Measurements from ENCODE around the gene TACC2. TPM values are rescaled to one million over a fixed set of nuclear protein-coding genes. Genes with fewer than 3 reads are reported as not detected.

The TACC2 gene
- total RNA-seq, 2 experiments from 2014 or later = not detected

DNA sequence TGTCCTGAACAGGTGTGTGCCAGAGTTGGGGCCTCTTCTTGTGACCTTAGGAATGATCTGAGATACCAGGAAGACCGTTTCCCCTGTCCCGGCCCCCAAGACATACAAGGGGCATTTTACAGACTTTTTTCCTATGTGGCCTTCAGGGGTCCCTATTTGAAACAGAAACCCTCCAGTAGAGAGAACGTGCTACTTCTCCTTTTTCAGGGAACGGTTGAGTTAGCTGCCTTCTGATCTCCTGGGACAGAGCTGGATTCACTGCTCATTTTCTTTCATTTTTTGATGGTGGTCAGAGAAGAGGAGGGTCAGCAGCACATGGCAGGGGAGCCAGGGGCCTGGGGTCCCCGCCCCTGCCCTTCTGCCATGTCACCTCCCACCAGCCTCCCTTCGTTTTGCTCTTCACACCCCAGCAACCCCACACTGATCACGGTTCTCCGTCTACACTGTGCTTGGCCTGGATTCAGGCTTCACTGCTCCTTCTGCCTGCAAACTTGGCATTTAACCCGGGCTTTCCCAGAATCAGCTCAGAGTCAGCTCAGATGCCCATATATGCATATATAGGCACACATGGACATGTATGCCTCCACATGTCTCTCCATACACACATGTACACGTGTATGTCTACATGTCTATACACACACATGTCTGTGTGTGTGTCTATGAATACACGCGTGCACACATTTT is 144.1 kb downstream of the TACC2 start:
- H3K27me3 Mint-ChIP-seq = peaks cover 23% of the 10 kb centered on the region

DNA sequence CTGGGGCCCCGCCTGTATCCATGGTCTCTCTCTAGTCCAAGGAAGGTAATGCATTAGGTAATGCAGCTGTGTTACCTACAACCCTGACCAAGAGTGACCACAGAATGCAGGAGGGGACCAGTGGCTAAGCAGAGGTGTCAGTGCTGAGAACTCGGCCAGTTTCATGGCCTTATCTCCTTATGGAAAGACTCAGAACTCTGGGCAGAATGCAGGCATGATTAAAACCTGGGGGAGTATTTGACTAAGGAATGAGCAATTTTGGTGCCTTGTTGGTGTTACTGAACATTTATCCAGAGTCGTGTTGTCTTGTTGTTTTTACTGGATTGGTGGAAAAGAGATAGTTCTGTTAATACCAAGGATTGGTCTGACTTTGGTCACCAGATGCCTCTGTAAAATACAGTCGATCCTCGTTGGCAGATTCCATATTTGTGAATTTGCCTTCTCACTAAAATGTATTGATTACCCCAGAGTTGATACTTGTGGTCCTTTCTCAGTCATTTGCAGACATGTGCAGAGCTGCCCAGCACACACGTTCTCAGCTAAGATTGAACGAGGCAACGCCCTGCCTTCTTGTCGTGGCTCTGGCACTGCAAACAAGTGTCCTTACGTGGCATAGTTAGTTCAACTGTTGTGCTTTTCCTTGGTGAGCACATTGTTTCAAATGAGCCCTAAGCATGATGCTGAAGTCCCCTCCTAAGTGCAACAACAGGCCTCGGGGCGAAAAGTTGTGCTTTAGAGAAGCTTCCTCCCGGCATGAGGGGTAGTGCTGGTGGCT is 146.5 kb downstream of the TACC2 start:
- TF ChIP-seq, protein P1, sequence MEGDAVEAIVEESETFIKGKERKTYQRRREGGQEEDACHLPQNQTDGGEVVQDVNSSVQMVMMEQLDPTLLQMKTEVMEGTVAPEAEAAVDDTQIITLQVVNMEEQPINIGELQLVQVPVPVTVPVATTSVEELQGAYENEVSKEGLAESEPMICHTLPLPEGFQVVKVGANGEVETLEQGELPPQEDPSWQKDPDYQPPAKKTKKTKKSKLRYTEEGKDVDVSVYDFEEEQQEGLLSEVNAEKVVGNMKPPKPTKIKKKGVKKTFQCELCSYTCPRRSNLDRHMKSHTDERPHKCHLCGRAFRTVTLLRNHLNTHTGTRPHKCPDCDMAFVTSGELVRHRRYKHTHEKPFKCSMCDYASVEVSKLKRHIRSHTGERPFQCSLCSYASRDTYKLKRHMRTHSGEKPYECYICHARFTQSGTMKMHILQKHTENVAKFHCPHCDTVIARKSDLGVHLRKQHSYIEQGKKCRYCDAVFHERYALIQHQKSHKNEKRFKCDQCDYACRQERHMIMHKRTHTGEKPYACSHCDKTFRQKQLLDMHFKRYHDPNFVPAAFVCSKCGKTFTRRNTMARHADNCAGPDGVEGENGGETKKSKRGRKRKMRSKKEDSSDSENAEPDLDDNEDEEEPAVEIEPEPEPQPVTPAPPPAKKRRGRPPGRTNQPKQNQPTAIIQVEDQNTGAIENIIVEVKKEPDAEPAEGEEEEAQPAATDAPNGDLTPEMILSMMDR (IDR thresholded peaks at IDR 0.05) = no peak
- H3K27ac ChIP-seq (ENCODE audit: low read depth in 1 of 2, low read length in 2 of 2) = no peak overlapping the region
- no peaks in the 10 kb centered on the region for H3K36me3 Mint-ChIP-seq (ENCODE audit: low read depth)
- H3K27ac Mint-ChIP-seq = no peak overlapping the region
- H3K36me3 ChIP-seq (ENCODE audit: insufficient read depth, low read length) = no peaks in the 10 kb centered on the region
- no peaks in the 10 kb centered on the region for H3K27me3 ChIP-seq (ENCODE audit: control insufficient read depth in 1 of 2, insufficient read depth in 2 of 2, low read length in 2 of 2)
- ChIA-PET POLR2A (no interaction called here), CTCF (no interaction called here)
- ATAC-seq (ENCODE audit: poor library complexity) = no peak
- no peak overlapping the region for H3K4me3 Mint-ChIP-seq
- no peaks in the 10 kb centered on the region for H3K9me3 Mint-ChIP-seq
- no peaks in the 10 kb centered on the region for H3K4me1 Mint-ChIP-seq (ENCODE audit: low read depth)
- H3K4me1 ChIP-seq (ENCODE audit: insufficient read depth, low read length) = no peaks in the 10 kb centered on the region
- H3K27me3 Mint-ChIP-seq = peaks cover 12% of the 10 kb centered on the region
- intact Hi-C loops (cut with DNase I, micrococcal nuclease) = no loop called here
- DNase-seq = no peak
- peaks cover 0 to 3% of the 10 kb centered on the region in 2 experiments for H3K9me3 ChIP-seq (ENCODE audit: control insufficient read depth in 1 of 2, insufficient read depth in 1 of 2, low read length in 2 of 2)
- H3K4me3 ChIP-seq (ENCODE audit: low read length) = no peak overlapping the region

More for the DNA sequence above, 144.1 kb downstream of the TACC2 start:
- H3K4me3 ChIP-seq (ENCODE audit: low read length) = no peak overlapping the region
- intact Hi-C loops (cut with DNase I, micrococcal nuclease) = no loop called here
- H3K9me3 ChIP-seq (ENCODE audit: control insufficient read depth in 1 of 2, insufficient read depth in 1 of 2, low read length in 2 of 2) = peaks cover 0 to 3% of the 10 kb centered on the region in 2 experiments
- H3K4me3 Mint-ChIP-seq = no peak overlapping the region
- peaks cover 0 to 7% of the 10 kb centered on the region in 2 experiments for H3K27me3 ChIP-seq (ENCODE audit: control insufficient read depth in 1 of 2, insufficient read depth in 2 of 2, low read length in 2 of 2)
- H3K27ac ChIP-seq (ENCODE audit: low read depth in 1 of 2, low read length in 2 of 2) = no peak overlapping the region
- no peaks in the 10 kb centered on the region for H3K36me3 Mint-ChIP-seq (ENCODE audit: low read depth)
- TF ChIP-seq, protein P1 (IDR thresholded peaks at IDR 0.05) = no peak
- H3K27ac Mint-ChIP-seq = no peak overlapping the region
- POLR2A ChIA-PET = no interaction called here
- no peaks in the 10 kb centered on the region for H3K36me3 ChIP-seq (ENCODE audit: insufficient read depth, low read length)
- DNase-seq = no peak
- H3K9me3 Mint-ChIP-seq = no peaks in the 10 kb centered on the region
- H3K4me1 ChIP-seq (ENCODE audit: insufficient read depth, low read length) = no peaks in the 10 kb centered on the region
- CTCF ChIA-PET = no interaction called here
- H3K4me1 Mint-ChIP-seq (ENCODE audit: low read depth) = no peaks in the 10 kb centered on the region
- ATAC-seq (ENCODE audit: poor library complexity) = no peak

DNA sequence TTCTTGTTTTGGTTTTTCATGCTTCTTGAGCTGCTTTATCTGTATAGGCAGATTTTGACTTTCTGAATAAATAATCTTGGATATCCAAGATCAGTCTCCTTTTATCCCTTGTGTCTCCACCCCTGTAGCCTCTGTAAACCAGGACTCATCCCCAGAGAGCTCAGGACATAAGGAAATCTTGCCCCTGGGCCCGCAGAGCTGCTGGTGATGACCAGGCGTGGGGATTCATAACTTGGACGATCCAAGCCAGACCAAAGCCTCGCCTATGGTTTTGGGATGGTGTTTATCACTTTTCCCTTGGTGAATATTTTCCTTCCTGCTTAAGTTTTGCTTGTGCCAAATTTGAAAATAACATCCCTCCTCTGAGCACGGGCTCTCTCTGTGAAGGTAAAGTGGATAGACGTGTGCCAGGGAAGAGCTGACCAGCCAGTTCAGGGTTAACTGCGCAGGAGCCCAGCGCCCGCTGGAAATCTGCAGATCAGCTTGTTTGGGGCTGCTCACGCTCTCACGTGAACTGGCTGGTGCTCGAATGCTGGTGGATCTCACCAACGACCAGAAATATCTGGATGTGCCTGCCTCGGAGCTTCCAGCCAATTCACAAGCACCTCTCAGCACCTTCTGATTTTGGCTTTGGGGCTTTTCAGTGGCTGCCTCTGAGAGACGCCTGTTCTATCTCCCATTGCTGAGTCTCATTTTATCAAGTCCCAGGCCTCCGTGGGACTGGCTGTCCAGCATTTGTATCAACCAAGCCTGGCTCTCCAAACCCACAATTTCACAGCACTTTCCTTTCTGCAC is 150.1 kb downstream of the TACC2 start:
- ATAC-seq (ENCODE audit: poor library complexity) = no peak
- no peak for DNase-seq
- ChIA-PET POLR2A (no interaction called here), CTCF (no interaction called here)
- H3K4me3 ChIP-seq (ENCODE audit: low read length) = no peak overlapping the region
- Mint-ChIP-seq H3K4me3 (no peak overlapping the region), H3K4me1 (ENCODE audit: low read depth) (no peaks in the 10 kb centered on the region), H3K27ac (no peak overlapping the region), H3K27me3 (peaks cover 14% of the 10 kb centered on the region), H3K9me3 (no peaks in the 10 kb centered on the region), H3K36me3 (ENCODE audit: low read depth) (no peaks in the 10 kb centered on the region)
- no peaks in the 10 kb centered on the region for H3K27me3 ChIP-seq (ENCODE audit: control insufficient read depth in 1 of 2, insufficient read depth in 2 of 2, low read length in 2 of 2)
- H3K4me1 ChIP-seq (ENCODE audit: insufficient read depth, low read length) = no peaks in the 10 kb centered on the region
- intact Hi-C loops (cut with DNase I, micrococcal nuclease) = no loop called here
- H3K27ac ChIP-seq (ENCODE audit: low read depth in 1 of 2, low read length in 2 of 2) = no peak overlapping the region
- H3K36me3 ChIP-seq (ENCODE audit: insufficient read depth, low read length) = no peaks in the 10 kb centered on the region
- TF ChIP-seq, protein P1 (IDR thresholded peaks at IDR 0.05) = no peak
- peaks cover 0 to 9% of the 10 kb centered on the region in 2 experiments for H3K9me3 ChIP-seq (ENCODE audit: control insufficient read depth in 1 of 2, insufficient read depth in 1 of 2, low read length in 2 of 2)
